Renal pelvis (tissue), 4 donors: ENCODE measurements around the gene MOB1B. TPM values are rescaled to one million over a fixed set of nuclear protein-coding genes. Genes with fewer than 3 reads are reported as not detected.
"Not testable (repeated sequence)": the region's sequence is repeated elsewhere in the genome, so short reads cannot be mapped to it uniquely, and the experiment has no call there.

Experiments
- DNase-seq: peaks from one replicate; pipeline ENCODE4 v3.0.0-alpha.2; 2013
- polyA plus RNA-seq, 3 donors: library from polyadenylated mRNA; unstranded; fragments of 120-200 nt; gene quantifications; one replicate each; pipeline ENCODE4 v1.2.1, GENCODE V29; 2013; ENCODE audit not compliant: insufficient read length in 3 of 3

The MOB1B gene
- polyA plus RNA-seq, 3 donors, result 30.0 to 48.0 (median 45.3) TPM

DNA sequence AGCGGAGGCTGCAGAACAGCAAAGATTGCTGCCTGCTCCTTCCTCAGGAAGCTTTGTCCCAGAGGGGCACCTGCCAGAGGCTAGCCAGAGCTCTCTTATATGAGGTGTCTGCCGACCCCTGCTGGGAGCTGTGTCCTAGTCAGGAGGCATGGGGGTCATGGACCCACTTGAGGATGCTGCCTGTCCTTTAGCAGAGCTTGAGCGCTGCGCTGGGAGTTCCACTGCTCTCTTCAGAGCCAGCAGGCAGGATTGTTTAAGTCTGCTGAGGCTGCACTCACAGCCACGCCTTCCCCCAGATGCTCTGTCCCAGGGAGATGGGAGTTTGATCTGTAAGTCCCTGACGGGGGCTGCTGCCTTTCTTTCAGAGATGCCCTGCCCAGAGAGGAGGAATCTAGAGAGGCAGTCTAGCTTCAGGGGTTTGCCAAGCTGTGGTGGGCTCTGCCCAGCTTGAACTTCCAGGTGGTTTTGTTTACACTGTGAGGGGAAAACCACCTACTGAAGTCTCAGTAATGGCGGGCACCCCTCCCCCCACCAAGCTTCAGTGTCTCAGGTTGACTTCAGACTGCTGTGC, 102.2 kb downstream of the MOB1B start:
- DNase-seq, result no peak

DNA sequence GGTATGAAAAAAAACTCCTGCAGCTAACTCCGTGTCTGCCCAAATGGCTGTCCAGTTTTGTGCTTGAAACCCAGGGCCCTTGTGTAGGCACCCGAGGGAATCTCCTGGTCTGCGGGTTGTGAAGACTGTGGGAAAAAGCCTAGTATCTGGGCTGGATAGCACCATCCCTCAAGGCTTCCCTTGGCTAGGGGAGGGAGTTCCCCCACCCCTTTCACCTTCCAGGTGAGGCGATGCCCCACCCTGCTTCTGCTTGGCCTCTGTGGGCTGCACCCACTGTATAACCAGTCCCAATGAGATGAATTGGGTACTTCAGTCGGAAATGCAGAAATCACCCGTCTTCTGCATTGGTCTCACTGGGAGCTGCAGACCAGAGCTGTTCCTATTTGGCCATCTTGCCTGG, 102.9 kb downstream of the MOB1B start:
- DNase-seq, result not testable (repeated sequence)

DNA sequence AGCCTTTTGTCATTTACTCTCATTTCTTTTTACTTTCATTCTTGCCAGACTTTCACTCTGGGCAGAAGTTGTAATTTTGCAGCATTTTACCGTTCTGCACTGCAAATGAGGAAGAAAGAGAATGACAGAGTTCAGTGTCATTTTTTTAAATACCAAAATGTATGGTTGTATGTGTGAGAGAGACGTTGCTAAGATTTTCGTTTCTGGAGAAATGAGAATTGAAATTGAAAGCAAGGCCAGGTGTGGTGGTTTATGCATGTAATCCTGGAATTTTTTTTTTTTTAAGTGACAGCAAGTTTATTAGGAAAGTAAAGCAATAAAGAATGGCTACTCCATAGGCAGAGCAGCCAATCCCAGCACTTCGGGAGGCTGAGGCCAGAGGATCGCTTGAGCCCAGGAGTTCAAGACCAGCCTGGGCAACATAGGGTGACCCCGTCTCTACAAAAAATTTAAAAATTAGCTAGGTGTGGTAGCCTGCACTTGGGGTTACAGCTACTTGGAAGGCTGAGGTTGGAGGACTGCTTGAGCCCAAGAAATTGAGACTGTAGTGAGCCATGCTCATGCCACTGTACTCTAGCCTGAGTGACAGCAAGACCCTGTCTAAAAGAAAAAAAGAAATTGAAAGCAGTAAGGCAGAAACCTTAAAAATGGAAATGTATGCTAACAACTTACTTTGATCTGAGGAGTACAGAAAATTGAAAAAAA, 104.2 kb downstream of the MOB1B start:
- no peak for DNase-seq

DNA sequence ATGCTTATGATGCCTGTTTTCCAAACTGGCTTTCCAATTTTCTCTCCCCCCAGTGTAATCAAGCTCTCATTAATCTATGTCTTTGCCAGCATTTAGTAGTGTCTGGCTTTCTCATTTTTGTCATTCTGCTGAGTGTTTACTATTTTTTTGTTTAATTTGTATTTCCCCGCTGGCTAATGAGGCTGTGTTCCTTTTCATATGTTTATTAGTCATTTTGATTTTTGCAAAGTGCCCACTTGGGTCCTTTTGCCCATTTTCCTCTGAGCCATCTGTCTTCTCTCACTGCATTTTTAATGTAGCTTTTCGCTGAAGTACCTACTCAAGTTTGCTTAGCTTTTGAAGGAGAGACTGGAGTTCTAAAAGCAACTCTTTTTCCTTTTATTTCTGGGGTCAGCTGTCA, 106.0 kb downstream of the MOB1B start:
- DNase-seq, result no peak

DNA sequence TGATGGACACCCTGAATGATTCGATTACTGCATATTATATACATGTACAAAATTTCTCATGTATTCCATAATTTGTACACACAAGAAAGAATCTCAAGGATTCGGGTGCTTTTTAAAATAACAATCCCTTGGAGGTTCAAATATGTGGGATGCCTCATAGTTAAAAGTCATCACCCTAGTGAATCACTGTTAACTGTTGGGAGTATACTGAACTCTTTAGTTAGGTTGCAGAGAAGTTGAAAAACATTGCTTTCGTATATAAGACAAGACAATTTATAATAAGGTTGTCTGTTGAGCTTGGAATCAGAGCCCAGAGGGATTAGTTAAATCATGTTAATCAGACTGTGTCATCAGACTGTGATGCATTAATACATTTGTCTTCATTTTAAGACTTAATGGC, 106.9 kb downstream of the MOB1B start:
- DNase-seq, result no peak

DNA sequence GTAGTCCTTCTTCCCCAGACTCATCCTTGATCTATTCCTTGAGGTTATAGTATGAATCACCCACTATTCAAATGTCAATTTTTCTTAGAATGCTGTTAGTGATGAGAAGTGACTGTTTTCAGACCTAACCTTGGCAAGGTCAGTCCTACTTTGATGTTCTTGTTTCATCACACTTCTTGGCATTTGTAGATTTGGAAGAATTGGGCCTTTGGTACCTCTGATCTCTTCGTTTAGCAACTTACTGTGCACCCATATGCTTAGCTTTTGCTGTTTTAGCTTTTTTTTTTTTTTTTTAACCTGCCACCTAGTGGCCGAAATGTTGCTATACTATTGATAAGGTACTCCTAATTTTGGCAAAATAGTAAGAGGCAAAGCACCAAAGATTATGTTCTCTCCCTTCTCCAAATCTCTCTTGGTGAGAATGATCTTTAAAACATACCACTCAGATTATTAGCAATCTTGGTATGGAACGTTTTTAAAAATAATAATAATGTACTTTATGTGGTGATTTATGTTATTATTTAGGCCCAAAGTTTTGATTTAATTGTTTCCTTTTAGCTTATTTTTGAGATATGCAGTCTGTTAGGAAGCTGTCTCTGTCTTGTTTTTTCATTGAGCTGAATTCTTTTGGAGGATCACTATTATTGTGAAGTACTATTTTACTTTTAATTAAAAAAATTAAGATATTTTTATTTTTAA, 107.9 kb downstream of the MOB1B start:
- peak; percentile 41 for DNase-seq

DNA sequence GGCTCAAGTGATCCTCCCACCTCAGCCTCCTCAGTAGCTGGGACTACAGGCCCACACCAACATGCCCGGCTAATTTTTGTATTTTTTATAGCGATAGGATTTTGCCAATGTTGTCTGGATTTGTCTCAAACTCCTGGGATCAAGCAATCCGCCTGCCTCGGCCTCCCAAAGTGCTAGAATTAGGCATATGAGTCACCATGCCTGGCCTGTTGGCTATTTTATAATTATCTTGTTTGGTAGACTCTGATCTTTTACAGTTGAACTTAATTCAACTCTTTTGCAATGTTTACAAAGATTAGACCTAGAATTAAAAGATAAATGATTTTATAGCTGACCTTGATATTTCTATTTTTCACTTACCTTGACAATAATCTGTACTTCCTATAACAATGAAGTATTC, 109.3 kb downstream of the MOB1B start:
- DNase-seq, result no peak

DNA sequence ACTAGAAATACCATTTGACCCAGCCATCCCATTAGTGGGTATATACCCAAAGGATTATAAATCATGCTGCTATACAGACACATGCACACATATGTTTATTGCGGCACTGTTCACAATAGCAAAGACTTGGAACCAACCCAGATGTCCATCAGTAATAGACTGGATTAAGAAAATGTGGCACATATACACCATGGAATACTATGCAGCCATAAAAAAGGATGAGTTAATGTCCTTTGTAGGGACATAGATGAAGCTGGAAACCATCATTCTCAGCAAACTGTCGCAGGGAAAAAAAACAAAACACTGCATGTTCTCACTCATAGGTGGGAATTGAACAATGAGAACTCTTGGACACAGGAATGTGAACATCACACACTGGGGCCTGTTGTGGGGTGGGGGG, 115.2 kb downstream of the MOB1B start:
- not testable (repeated sequence) for DNase-seq

DNA sequence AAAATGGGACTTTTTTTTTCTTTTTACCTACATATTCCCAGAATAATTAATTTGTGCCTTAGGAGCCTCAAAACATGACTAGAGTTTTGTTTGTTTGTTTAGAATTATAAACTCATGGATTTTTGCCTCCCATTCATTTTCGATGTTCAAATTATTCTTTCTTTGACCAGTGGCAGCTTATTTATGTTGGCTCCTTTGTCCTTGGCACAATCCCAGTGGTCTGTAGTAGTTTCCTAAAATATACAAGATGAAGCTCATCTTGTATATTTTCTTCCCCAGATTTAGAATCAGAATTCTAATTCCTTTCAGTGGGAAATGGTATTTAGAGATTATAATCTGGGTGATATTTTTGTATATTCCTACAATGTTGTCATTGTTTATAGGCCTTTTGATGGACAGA, 118.4 kb downstream of the MOB1B start:
- DNase-seq, result no peak

DNA sequence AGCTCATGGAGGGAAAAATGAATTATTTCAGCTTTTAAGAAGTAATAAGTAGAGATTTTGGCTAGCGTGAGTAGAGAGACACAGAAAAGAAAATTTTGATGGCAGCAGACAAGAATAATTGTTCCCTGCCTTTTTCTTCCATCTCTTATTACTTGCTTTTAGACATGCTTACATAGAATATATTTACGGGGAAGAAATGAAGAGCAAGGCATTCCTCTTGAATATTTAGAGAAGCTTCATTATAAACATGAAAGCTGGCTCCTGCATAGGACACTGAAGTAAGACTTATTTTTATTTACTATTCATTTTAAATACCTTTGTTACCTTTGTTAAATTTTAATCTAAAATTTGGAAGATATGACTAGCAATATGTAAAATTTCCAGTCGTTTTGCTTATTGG, 123.5 kb downstream of the MOB1B start:
- no peak for DNase-seq

DNA sequence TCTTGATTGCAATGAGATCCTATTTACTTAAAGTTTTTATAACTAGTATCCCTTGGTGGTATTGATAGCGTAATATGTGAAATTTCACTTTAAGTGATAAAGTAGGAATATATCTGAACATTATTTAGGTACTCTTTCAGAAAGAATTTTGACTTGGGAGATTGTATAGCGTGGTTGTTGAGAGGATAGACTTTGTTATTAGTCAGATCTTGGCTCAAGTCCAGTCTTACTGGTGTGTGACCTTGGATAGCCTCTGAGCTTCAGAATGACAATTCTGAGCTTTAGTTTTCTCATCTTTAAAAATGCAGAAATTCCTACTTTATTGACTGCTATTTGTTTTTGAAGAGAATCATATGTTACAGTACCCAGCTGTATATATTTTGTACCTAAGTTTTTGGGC, 123.9 kb downstream of the MOB1B start:
- DNase-seq, result no peak

DNA sequence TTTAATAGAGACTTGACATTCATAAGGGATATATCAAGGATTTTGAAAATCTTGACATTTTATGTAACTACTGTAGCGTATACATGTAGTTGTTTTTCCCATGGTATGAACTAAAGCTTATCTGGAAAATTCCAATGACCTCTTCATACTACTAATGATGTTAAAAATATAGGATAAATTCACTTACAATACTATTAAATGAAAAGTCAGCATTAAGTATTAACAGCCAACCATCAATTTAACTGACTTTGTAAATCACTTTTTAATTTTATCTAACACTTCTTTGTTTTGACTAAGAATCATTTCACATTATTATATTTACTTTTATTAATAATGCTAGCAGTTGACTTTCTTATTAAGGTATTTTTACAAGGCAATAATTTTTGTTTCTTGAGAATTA, 125.4 kb downstream of the MOB1B start:
- no peak for DNase-seq

DNA sequence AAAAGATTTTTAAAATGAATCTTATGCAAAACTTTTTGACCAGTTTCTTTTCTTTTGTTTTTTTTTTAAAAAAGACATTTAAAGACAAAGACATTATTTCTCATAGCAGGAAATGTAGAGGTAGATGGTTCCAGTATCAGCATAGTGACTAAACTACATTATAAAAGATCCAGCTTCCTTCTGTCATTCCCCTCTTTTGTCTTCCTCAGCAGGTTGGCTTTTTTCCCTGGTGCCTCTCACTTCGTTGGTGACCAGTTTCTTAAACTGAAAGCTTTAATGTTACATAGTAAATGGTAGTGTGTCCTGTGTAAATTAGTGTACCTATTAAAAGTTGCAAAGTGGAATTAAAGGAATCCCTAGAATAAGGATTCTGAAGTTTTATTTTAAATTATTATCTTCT, 127.3 kb downstream of the MOB1B start:
- DNase-seq, result no peak

DNA sequence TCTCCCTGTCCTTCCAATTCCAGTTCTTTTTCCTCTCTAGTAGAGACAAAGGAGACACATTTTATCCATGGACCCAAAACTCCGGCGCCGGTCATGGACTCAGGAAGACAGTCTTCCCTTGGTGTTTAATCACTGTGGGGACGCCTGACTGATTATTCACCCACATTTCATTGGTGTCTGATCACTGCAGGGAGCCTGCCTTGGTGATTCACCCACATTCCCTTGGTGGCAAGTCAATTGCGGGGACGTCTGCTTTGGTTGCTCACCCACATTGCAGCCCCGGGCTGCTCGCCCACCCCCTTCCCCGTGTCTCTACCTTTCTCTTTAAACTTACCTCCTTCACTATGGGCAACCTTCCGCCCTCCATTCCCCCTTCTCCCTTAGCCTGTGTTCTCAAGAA, 129.9 kb downstream of the MOB1B start:
- DNase-seq, result not testable (repeated sequence)

Other genes with a start within 250 kb of the MOB1B start
- gene JCHAIN, start 235.9 kb upstream of the MOB1B start, polyA plus RNA-seq, result 1 to 10 TPM in 1 of 3 donors, under 1 TPM in 2; 0.31 to 1.1 (median 0.64) TPM
- 10 to 100 TPM; 42.2 to 49.4 (median 48.2) TPM for gene UTP3, start 213.8 kb upstream of the MOB1B start, polyA plus RNA-seq
- gene RUFY3, start 180.4 kb upstream of the MOB1B start, polyA plus RNA-seq, result 100 to 1,000 TPM in 2 of 3 donors, 10 to 100 TPM in 1; 93.1 to 186 (median 178) TPM
- 100 to 1,000 TPM; 116 to 127 (median 117) TPM for gene GRSF1, start 62.5 kb upstream of the MOB1B start, polyA plus RNA-seq
- 10 to 100 TPM; 26.9 to 30.0 (median 27.9) TPM for gene DCK, start 91.3 kb downstream of the MOB1B start, polyA plus RNA-seq